Right kidney (tissue), 1 donor: ENCODE measurements around the gene NDST1.

Experiments used
- DNase-seq: peaks from one replicate; pipeline ENCODE4 v3.0.0-alpha.2; 2016

NDST1 gene

GRCh38 chr5:150568663-150569062 is 60.7 kb downstream of the NDST1 start:
- no peak for DNase-seq

GRCh38 chr5:150570333-150570732 is 62.4 kb downstream of the NDST1 start:
- DNase-seq: no peak

- no peak for DNase-seq
Observed at GRCh38 chr5:150571836-150572235, 63.9 kb downstream of the NDST1 start.

GRCh38 chr5:150573216-150573615 is 65.3 kb downstream of the NDST1 start:
- DNase-seq: no peak

GRCh38 chr5:150573867-150574817 is 66.2 kb downstream of the NDST1 start:
- no peak for DNase-seq

- no peak for DNase-seq
Observed at GRCh38 chr5:150574818-150575547, 67.1 kb downstream of the NDST1 start.

- DNase-seq: no peak
Observed at GRCh38 chr5:150575745-150576448, 68.0 kb downstream of the NDST1 start.

GRCh38 chr5:150576449-150576949 is 68.6 kb downstream of the NDST1 start:
- DNase-seq: no peak

GRCh38 chr5:150577378-150578139 is 69.6 kb downstream of the NDST1 start:
- no peak for DNase-seq

- no peak for DNase-seq
Observed at GRCh38 chr5:150578781-150579461, 71.0 kb downstream of the NDST1 start.

- no peak for DNase-seq
Observed at GRCh38 chr5:150579462-150580400, 71.8 kb downstream of the NDST1 start.

- DNase-seq: no peak
Observed at GRCh38 chr5:150580917-150581316, 73.0 kb downstream of the NDST1 start.

GRCh38 chr5:150582241-150583109 is 74.5 kb downstream of the NDST1 start:
- DNase-seq: peak; percentile 60

GRCh38 chr5:150583541-150584225 is 75.8 kb downstream of the NDST1 start:
- DNase-seq: no peak

GRCh38 chr5:150584556-150585335 is 76.8 kb downstream of the NDST1 start:
- no peak for DNase-seq

- DNase-seq: no peak
Observed at GRCh38 chr5:150585781-150586341, 77.9 kb downstream of the NDST1 start.

- DNase-seq: no peak
Observed at GRCh38 chr5:150587016-150587415, 79.1 kb downstream of the NDST1 start.
